Mesendoderm (in vitro differentiated cells): Measurements from ENCODE around the gene LMF2.

Source experiments
- DNase-seq: peaks from one replicate; pipeline ENCODE4 v3.0.0; 2013
- H2AK5ac ChIP-seq: 2 replicates; pipeline ENCODE4 v1.6.1; 2013; ENCODE audit warnings: low read length, inconsistent platforms
- H2BK120ac ChIP-seq: 2 replicates; pipeline ENCODE4 v1.6.1; 2013; ENCODE audit warnings: low read depth, mild to moderate bottlenecking, low read length, moderate library complexity, mixed read lengths
- H2BK15ac ChIP-seq: replicated peaks from 2 replicates; pipeline ENCODE4 v1.6.1; 2013; ENCODE audit warnings: low read depth, mild to moderate bottlenecking, moderate library complexity
- H2BK5ac ChIP-seq: 2 replicates; pipeline ENCODE4 v1.6.1; 2013; ENCODE audit warnings: low read length, inconsistent platforms
- H3K18ac ChIP-seq: 2 replicates; pipeline ENCODE4 v1.6.1; 2013; ENCODE audit warnings: mild to moderate bottlenecking, low read length, mixed read lengths
- H3K23ac ChIP-seq: one replicate; pipeline ENCODE4 v1.6.1; 2013; ENCODE audit warnings: low read length
- H3K27ac ChIP-seq: 2 replicates; pipeline ENCODE4 v1.5.1; 2013; ENCODE audit warnings: low read depth, mild to moderate bottlenecking, inconsistent platforms, low read length, moderate library complexity
- H3K27me3 ChIP-seq: 2 replicates; pipeline ENCODE4 v1.6.1; 2013; ENCODE audit warnings: low read length, control low read depth, mild to moderate bottlenecking, inconsistent platforms; ENCODE audit not compliant: insufficient read depth, poor library complexity
- H3K36me3 ChIP-seq: 2 replicates; pipeline ENCODE4 v1.6.1; 2013; ENCODE audit warnings: low read length, inconsistent platforms; ENCODE audit not compliant: control insufficient read depth, insufficient read depth
- H3K4ac ChIP-seq: one replicate; pipeline ENCODE4 v1.6.1; 2013; ENCODE audit warnings: low read depth, mild to moderate bottlenecking, low read length, moderate library complexity
- H3K4me1 ChIP-seq: 2 replicates; pipeline ENCODE4 v1.6.1; 2013; ENCODE audit warnings: low read depth, low read length, inconsistent platforms; ENCODE audit not compliant: control insufficient read depth
- H3K4me2 ChIP-seq: 2 replicates; pipeline ENCODE4 v1.6.1; 2013; ENCODE audit warnings: low read length
- H3K4me3 ChIP-seq: 2 replicates; pipeline ENCODE4 v1.5.1; 2013; ENCODE audit warnings: mild to moderate bottlenecking, low read length
- H3K56ac ChIP-seq: one replicate; pipeline ENCODE4 v1.6.1; 2013; ENCODE audit warnings: low read length
- H3K79me1 ChIP-seq: 2 replicates; pipeline ENCODE4 v1.6.1; 2013; ENCODE audit warnings: low read length, inconsistent platforms
- H3K79me2 ChIP-seq: 2 replicates; pipeline ENCODE4 v1.6.1; 2013; ENCODE audit warnings: mild to moderate bottlenecking, low read length; ENCODE audit not compliant: control insufficient read depth, insufficient read depth
- H3K9ac ChIP-seq: 2 replicates; pipeline ENCODE4 v1.6.1; 2013; ENCODE audit warnings: low read length, inconsistent platforms
- H4K5ac ChIP-seq: one replicate; pipeline ENCODE4 v1.6.1; 2013; ENCODE audit warnings: low read length
- H4K8ac ChIP-seq: one replicate; pipeline ENCODE4 v1.6.1; 2013; ENCODE audit warnings: low read depth, mild to moderate bottlenecking, control low read depth, low read length, moderate library complexity
- WGBS: extraction: QIAGEN DNeasy Blood & Tissue Kit; methylation state at CpG from one replicate; pipeline ENCODE4 v1.1.7; 2013; ENCODE audit warnings: low lambda C conversion rate, missing lambda C conversion rate; ENCODE audit not compliant: insufficient coverage; ENCODE audit errors: extremely low coverage; 5-methylcytosine and 5-hydroxymethylcytosine counted together

Gene LMF2

DNA sequence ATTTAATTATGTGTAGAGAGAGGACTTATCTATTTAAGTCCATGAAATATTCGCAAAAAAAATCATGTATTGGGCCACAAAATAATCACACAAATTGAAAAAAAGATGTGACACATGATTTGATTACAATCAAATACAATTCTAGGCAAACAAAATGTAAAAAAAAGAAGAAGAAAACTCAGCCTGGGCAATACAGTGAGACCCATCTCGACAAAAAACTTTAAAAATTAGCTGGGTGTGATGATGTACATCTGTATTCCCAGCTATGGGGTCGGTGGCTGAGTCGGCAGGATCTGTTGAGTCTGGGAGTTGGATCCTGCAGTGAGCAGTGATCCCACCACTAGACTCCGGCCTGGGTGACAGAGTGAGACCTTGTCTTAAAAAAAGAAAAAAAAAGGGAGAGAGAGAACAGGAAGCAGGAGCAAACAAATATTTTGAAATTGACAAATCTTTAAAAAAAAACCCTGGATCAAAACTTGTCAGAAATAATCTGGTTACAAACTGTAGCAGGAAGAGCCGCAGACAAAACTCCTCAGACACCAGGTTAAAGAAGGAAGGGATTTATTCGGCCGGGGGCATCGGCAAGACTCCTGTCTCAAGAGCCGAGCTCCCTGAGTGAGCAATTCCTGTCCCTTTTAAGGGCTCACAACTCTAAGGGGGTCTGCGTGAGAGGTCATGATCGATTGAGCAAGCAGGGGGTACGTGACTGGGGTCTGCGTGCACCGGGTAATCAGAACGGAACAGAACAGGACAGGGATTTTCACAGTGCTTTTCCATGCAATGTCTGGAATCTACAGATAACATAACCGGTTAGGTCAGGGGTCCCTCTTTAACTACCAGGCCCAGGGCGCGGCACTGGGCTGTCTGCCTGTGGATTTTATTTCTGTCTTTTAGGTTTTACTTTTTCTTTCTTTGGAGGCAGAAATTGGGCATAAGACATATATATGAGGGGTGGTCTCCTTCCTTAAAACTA lies 25.6 kb upstream of the LMF2 start:
- peaks cover 23% of the 10 kb centered on the region for H3K27me3 ChIP-seq
- peaks cover 3% of the 10 kb centered on the region for H3K4me1 ChIP-seq
- H2AK5ac ChIP-seq: no peak overlapping the region
- no peak overlapping the region for H2BK5ac ChIP-seq
- no peak overlapping the region for H3K4me3 ChIP-seq
- H3K4me2 ChIP-seq: no peak overlapping the region
- no peaks in the 10 kb centered on the region for H3K36me3 ChIP-seq
- no peak overlapping the region for H3K56ac ChIP-seq
- H3K23ac ChIP-seq: no peak overlapping the region
- H3K27ac ChIP-seq: no peak overlapping the region
- no peak overlapping the region for H4K8ac ChIP-seq
- H2BK120ac ChIP-seq: no peak overlapping the region
- no peaks in the 10 kb centered on the region for H3K79me2 ChIP-seq
- H3K9ac ChIP-seq: no peak overlapping the region
- H3K18ac ChIP-seq: no peak overlapping the region
- no peak overlapping the region for H4K5ac ChIP-seq
- H2BK15ac ChIP-seq: no peak overlapping the region
- WGBS: no CpG with 5 or more reads among the region's 19 CpGs
- H3K79me1 ChIP-seq: no peaks in the 10 kb centered on the region
- H3K4ac ChIP-seq: no peak overlapping the region
- DNase-seq: no peak

DNA sequence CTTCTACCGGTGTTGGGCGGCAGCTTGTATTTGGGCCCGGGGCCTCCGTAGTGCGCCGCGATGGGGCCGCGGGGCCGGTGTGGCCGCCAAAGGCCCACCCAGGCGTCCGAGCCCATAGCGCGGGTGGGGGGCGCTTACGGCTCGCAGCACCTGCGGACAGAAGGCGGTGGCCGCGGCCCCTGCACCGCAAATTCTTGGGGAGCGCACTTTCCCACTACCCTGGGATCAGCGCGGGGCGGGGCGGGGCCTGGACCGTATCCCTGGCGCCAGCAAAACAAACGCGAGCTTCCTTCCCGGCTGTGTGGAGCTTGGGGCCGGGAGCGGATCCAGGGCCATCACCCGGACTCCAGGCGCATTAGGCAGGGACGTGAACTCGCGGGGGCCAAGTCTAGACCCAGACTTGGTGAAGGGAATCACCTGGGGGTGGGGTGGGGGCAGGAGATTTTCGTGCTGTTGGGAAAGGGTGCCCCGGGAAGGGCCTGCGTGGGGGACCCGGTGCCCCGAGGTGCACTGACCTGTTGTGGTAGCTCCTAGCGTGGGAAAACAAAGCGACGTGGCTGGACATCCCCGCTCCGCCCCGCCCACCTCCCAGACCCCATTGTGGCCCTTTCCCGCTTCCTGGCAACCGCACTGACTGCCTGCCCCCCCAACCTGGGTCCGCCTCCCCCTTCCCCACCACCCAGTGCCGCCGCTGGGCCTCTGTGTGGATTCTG lies 24.6 kb upstream of the LMF2 start:
- Histone ChIP-seq H3K4me2 (peak overlapping the region; percentile 46), H3K4ac (no peak overlapping the region), H3K79me2 (no peaks in the 10 kb centered on the region), H3K4me3 (no peak overlapping the region), H3K27me3 (peaks cover 23% of the 10 kb centered on the region), H3K9ac (peak overlapping the region; percentile 50), H3K23ac (no peak overlapping the region), H3K36me3 (no peaks in the 10 kb centered on the region), H2BK5ac (no peak overlapping the region), H3K18ac (no peak overlapping the region), H4K5ac (no peak overlapping the region), H3K27ac (no peak overlapping the region), H3K4me1 (peaks cover 3% of the 10 kb centered on the region), H2AK5ac (no peak overlapping the region), H3K79me1 (no peaks in the 10 kb centered on the region), H4K8ac (no peak overlapping the region), H2BK15ac (no peak overlapping the region), H3K56ac (peak overlapping the region; percentile 42), H2BK120ac (no peak overlapping the region)
- WGBS: no CpG with 5 or more reads among the region's 56 CpGs
- DNase-seq: peak; percentile 56

DNA sequence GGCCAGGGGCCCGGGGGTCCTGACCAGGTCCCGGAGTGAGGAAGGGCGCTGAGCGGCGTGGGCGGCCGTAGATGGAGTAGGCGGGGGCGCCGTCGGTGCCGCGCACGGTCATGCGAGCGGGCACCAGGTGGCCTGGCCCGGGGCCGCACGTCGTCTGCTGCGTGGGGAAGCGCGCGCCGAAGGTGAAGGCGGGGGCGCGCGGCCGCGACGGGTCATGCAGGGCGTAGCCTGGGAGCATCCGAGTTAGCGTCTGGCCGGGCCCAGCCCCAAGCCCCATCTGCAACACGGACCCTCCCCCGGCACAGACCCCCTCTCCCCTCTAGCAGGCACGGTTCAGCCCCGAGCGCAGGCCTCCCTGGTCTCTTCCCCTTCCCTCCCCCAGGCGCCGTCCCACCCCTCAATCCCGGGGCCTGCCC lies 24.1 kb upstream of the LMF2 start:
- Histone ChIP-seq H3K4me2 (peak overlapping the region; percentile 46), H2BK120ac (no peak overlapping the region), H3K36me3 (no peaks in the 10 kb centered on the region), H2BK15ac (no peak overlapping the region), H3K23ac (no peak overlapping the region), H4K5ac (no peak overlapping the region), H3K18ac (no peak overlapping the region), H2BK5ac (no peak overlapping the region), H3K4me3 (no peak overlapping the region), H3K4ac (no peak overlapping the region), H3K27me3 (peaks cover 23% of the 10 kb centered on the region), H3K9ac (peak overlapping the region; percentile 50), H3K79me2 (no peaks in the 10 kb centered on the region), H3K79me1 (no peaks in the 10 kb centered on the region), H3K56ac (peak overlapping the region; percentile 76), H2AK5ac (no peak overlapping the region), H3K27ac (no peak overlapping the region), H3K4me1 (peaks cover 3% of the 10 kb centered on the region), H4K8ac (no peak overlapping the region)
- WGBS: no CpG with 5 or more reads among the region's 44 CpGs
- no peak for DNase-seq

DNA sequence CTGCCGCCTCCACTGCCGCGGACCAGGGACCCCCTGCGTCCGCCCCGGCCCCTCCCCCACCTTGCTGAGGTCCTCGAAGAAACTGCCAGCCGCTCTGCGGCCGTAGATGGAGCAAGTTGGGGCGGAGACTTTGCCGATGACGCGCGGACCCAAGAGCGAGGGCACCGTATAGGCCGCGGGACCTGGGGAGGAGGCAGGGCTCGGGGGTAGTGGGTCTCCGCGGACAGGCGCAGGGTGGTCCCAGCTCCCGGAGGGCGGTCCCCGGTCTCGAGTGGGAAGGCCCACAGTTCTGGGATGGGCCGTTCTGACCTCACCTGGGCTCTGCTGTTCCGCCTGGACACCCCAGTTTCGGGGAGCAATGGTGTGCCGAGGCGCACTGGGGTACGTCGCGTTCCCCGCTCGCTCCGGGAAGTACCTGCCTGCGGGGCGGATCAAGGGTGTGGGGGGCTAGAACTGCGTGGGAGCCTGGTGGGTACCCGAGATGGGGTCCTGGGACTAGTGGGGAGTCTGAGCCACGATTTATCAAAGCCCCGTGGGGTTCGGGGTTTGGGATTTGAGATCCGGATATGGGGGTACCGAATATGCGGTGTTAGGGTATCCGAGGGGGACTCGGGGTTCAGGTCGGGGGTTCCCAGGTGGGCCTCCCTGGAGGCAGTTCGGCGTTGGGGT lies 23.5 kb upstream of the LMF2 start:
- no peak overlapping the region for H2BK5ac ChIP-seq
- H2BK15ac ChIP-seq: no peak overlapping the region
- peak overlapping the region; percentile 76 for H3K56ac ChIP-seq
- H3K79me1 ChIP-seq: no peaks in the 10 kb centered on the region
- peaks cover 3% of the 10 kb centered on the region for H3K4me1 ChIP-seq
- no peaks in the 10 kb centered on the region for H3K36me3 ChIP-seq
- H4K5ac ChIP-seq: no peak overlapping the region
- H2AK5ac ChIP-seq: no peak overlapping the region
- no CpG with 5 or more reads among the region's 53 CpGs for WGBS
- H3K27me3 ChIP-seq: peaks cover 23% of the 10 kb centered on the region
- no peak overlapping the region for H3K23ac ChIP-seq
- H3K4me3 ChIP-seq: no peak overlapping the region
- H3K18ac ChIP-seq: no peak overlapping the region
- no peak overlapping the region for H2BK120ac ChIP-seq
- H4K8ac ChIP-seq: no peak overlapping the region
- H3K9ac ChIP-seq: peak overlapping the region; percentile 35
- no peak overlapping the region for H3K27ac ChIP-seq
- no peaks in the 10 kb centered on the region for H3K79me2 ChIP-seq
- no peak overlapping the region for H3K4ac ChIP-seq
- peak overlapping the region; percentile 16 for H3K4me2 ChIP-seq
- peak; percentile 87 for DNase-seq

DNA sequence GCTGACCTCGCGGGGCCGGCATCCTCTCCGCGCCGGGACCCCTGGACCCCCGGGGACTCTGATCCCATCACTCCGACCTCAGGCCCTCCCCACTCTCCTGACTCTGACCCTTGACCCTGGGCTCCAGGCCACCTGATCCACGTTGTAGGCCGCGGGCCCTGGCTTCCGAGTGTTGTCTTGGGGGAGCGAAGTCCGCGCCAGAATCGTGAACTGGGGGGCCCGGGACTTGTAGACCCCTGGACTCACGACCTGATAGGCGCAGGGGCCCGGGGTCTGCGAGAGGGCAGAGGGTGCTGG lies 23.0 kb upstream of the LMF2 start:
- peaks cover 23% of the 10 kb centered on the region for H3K27me3 ChIP-seq
- no peak overlapping the region for H3K18ac ChIP-seq
- H2BK5ac ChIP-seq: no peak overlapping the region

More for the DNA sequence above, 23.0 kb upstream of the LMF2 start:
- Histone ChIP-seq H3K79me2 (no peaks in the 10 kb centered on the region), H3K9ac (peak overlapping the region; percentile 26), H2BK15ac (no peak overlapping the region), H3K4ac (no peak overlapping the region), H4K5ac (no peak overlapping the region), H3K56ac (peak overlapping the region; percentile 50), H3K4me3 (no peak overlapping the region), H3K23ac (no peak overlapping the region), H3K27ac (no peak overlapping the region), H3K4me1 (peaks cover 3% of the 10 kb centered on the region), H2AK5ac (no peak overlapping the region), H4K8ac (no peak overlapping the region), H3K4me2 (peak overlapping the region; percentile 6), H3K79me1 (no peaks in the 10 kb centered on the region), H3K36me3 (no peaks in the 10 kb centered on the region), H2BK120ac (no peak overlapping the region)
- WGBS: no CpG with 5 or more reads among the region's 21 CpGs
- DNase-seq: no peak
